GM18867 (cell line): ENCODE measurements around the gene CHCHD6.

Experiments
- ATAC-seq: cut with Tn5 transposase; IDR thresholded peaks from one replicate; pipeline ENCODE4 v1.9.1; 2021; ENCODE audit warnings: mild to moderate bottlenecking, moderate library complexity; ENCODE audit not compliant: unreplicated experiment

CHCHD6 gene

DNA sequence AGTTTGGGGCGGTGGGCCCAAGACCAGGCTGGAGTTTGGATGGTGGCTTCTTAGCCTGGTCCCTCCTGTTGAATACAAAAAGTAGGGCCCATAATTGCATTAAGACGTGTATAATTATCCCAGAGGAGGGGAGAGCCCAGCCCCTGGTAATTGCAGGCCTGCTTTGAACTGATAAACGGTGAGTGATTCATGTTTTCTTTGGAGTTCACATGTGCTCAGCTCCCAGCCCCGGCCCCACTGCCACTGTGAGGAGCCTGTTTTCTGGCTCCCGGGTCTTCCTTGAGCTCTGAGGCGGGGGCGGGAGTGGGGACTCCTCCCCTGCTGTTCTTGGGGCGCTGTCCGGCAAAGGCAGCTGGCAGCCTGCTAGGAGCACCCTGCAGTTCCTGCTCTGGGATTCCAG lies 282.0 kb downstream of the CHCHD6 start:
- no peak for ATAC-seq

DNA sequence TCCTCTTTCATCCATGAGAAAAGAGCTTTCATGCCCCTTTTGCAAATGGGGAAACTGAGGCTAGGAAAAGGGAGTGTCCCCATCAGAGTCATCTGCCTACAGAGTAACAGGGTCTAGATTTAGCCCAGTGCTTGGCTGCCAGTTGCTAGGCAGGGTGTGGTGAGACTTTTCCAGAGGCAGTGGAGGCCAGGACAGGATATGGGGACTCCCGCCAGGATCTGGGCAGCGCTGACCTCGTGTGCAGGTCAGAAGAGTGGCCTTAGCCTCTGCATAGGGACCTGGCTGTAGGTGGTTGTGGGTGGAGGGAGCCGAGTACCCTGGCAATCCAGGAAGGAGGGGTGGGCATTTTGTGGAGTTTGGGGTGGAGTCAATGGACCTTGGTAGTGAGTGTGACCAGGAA lies 283.1 kb downstream of the CHCHD6 start:
- no peak for ATAC-seq

DNA sequence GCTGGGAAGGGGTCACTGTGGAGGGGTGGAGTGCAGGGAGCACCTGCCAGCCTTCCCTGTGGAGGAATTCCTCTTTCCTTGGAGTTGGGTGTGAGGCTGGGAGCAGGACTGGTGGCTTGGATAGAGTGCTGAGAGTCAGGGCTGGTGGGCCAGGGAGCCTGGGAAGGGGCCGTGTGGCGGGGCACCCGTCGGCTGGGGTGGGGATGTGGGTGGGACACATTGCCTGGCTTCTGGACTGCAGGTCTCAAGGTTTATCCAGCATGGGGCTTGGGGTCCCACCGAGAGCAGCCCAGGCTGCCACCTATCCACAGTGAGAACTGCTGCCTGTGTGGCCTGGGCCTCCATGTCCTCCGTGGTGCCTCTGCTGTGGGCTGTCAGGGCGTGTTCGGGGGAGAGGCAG lies 283.6 kb downstream of the CHCHD6 start:
- ATAC-seq = no peak

GRCh38 chr3:126988451-126989021 lies 284.5 kb downstream of the CHCHD6 start:
- ATAC-seq = no peak

DNA sequence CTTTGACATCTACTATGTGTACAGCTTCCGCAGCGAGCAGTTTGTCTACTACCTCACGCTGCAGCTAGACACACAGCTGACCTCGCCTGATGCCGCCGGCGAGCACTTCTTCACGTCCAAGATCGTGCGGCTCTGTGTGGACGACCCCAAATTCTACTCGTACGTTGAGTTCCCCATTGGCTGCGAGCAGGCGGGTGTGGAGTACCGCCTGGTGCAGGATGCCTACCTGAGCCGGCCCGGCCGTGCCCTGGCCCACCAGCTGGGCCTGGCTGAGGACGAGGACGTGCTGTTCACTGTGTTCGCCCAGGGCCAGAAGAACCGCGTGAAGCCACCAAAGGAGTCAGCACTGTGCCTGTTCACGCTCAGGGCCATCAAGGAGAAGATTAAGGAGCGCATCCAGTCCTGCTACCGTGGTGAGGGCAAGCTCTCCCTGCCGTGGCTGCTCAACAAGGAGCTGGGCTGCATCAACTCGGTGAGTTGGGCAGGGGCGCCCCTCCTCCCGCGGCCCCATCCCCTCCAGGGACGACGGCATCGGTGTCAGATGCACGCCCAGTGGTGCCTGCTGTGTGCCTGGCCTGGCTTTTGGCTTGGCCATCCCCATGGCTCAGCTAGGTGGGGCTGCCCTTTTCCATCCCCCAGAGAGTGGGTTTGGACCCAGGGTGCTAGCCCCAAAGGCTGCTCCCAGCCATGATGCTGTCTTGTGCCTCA lies 285.4 kb downstream of the CHCHD6 start:
- ATAC-seq = no peak

GRCh38 chr3:126990024-126990700 lies 286.1 kb downstream of the CHCHD6 start:
- ATAC-seq = no peak

- no peak for ATAC-seq
Measured at GRCh38 chr3:126990890-126991289, 286.9 kb downstream of the CHCHD6 start.

DNA sequence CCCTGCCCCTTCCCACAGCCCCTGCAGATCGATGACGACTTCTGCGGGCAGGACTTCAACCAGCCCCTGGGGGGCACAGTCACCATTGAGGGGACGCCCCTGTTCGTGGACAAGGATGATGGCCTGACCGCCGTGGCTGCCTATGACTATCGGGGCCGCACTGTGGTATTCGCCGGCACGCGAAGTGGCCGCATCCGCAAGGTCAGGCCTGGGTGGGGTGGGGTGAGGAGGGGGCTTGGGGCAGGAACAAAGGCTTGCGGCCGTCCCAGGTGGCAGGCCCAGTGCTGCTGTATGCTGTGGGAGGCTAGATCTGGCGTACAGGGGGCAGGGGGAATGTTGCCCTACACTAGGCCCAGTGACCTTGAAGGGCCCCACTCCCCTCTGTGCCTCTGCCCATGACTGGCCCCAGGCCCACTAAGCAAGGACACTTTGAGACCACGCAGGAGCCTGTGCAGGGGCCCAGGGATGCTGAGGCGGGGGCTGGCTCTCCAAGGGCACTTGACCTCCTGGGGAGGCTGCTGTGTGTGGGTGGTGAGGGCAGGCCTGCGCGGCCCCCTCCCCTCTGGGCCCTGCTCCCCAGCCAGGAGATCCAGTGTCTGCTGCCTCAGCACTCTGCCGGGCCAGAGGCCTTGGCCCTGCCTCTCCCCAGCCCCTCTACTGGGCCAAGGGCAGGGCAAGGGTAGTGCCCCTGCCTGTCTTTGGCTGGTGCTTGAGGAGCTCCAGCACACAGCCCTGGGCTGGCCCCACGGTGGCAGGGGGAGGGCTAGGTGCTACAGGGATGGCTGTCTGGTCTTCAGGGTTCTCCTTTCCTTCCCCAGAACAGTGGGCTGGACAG lies 287.5 kb downstream of the CHCHD6 start:
- ATAC-seq = no peak

DNA sequence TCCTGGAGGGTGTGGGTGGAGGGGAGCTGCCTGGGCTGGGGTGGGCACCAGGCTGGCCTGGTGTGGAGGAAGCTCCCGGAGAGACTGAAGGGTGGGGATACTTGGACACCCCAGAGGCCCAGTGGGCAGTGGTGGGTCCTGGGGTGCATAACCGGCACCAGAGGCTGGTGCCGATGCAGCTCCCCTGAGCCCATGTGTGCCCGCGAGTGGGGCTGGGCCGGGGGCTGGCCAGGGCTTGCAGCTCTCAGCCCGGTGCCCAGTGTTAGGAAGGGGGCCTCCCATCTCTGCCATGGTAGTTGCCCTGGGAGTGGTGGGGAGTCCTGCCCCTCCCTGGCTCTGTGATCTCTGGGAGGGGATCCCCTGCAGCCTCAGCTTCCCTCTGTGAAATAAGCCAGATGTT lies 288.2 kb downstream of the CHCHD6 start:
- ATAC-seq = no peak

GRCh38 chr3:126992776-126993175 lies 288.7 kb downstream of the CHCHD6 start:
- no peak for ATAC-seq

- ATAC-seq = no peak
Measured at GRCh38 chr3:126993436-126993835, 289.4 kb downstream of the CHCHD6 start.

DNA sequence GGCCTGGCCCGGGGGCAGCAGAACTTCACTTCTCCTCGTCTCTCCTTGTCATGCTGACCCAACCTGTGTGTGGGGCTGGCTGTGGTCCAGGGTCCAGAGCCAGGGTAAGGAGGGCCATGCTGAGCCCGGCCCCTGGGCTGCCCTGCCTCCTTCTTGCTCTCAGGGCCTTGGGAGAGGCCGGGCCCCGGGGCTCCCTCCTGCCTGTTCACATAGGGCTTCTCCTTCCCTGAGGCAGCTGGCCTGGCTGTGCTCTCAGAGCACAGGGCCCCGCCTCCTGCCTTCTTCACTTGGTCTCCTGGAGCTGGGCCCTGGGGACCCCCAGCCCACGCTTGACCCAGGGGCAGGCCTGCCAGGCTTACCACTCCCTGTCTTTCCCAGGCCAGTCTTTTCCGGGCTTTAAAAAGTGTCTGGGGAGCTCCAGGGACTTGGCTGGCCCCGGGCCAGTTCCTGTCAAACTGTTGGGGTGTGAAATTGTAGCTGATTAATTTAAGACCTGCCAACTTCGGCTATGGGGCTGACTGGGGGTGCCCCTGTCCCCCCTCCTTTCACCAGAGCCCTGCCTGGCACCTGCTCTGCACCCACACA lies 290.7 kb downstream of the CHCHD6 start:
- no peak for ATAC-seq

DNA sequence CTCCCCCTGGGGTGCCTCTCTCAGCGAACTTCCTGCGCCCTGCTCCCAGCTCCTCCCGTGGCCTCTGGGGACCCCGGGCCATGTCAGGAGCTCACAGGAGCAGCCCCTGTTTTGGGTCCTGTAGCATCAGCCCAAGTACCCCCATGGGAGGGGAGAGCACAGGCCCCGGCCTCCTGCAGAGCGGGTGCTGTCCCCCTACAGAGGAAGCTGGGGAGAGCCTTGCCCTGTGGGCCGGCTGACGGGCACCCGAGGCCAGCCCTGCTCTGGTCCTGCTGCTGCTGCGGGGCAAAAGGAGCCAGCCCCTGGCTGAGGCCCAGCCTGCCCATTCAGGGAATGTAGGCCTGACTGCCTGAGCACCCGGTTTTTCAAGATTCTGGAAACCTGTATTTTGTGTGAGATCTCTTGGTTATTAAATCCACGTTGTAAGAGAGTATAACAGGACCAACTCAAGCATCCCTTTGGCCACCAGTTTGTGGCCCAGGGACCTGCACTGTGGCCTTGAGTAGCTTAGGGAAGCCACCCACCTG lies 291.3 kb downstream of the CHCHD6 start:
- no peak for ATAC-seq

GRCh38 chr3:126995926-126996512 lies 292.0 kb downstream of the CHCHD6 start:
- ATAC-seq = no peak

DNA sequence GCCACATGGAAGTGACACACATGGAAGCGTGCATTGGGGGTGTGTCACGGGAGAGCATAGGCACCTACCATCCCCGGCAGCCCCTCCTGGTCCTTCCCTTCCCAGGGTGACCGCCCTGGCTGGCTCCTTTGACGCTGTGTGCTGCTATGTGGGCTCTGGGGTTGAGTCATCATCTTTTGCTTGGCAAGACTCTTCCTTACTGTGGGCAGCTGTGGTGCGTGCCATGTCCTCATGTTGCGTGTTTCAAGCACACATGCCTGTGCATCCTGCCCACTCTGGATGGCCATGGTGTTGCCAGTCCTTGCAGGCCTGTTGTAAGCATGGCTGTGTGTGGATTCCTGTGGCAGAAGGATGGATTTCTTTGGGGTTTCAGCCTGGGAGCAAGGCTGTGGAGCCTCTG lies 292.9 kb downstream of the CHCHD6 start:
- ATAC-seq = no peak

DNA sequence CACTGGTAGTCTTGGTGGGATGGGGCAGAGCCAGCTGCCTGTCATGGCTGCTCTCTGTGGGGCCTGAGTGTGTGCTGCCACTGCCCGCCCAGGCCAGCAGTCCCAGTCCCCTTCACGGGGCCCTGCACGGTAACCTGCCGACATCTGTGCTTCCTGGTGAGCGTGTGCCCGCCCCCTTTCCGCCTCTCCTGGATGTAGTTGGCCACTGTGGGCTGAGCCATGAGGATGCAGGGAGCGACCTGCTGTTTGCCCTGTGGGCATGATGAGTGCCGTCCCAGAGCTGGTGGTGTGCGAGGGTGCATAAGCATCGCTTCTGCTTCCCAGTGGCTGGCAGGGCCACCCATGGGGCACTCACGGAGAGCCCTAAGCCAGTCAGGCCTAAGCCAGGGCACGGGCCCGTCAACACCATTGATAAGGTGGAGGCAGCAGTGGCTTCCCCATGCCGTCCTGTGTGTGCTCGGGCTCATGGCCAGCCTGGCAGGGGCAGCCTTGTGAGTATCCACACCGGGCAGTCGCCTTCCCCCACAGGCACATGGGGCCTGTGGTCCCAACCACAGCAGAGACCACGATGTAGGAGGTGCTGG lies 293.5 kb downstream of the CHCHD6 start:
- no peak for ATAC-seq

GRCh38 chr3:126998320-126998719 lies 294.3 kb downstream of the CHCHD6 start:
- no peak for ATAC-seq

DNA sequence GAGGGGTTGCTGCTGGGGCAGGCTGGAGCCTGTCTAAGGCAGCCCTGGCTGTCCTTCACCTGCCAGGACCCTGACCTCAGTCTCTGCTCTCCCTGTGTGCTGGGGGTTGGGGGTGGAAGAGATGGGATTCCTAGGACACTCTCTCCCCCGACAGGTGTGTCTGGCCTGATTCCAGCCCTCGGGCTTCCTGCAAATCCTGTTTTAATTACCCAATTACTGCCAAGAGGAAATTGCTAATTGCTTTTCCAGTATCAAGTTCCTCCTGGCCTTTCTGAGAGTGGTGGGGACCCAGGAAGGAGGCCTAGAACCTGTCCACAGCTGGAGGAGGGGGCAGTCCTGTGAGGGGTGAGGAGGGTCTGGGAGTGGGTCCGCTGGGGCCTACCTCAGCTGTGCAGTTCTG lies 294.7 kb downstream of the CHCHD6 start:
- ATAC-seq = no peak

DNA sequence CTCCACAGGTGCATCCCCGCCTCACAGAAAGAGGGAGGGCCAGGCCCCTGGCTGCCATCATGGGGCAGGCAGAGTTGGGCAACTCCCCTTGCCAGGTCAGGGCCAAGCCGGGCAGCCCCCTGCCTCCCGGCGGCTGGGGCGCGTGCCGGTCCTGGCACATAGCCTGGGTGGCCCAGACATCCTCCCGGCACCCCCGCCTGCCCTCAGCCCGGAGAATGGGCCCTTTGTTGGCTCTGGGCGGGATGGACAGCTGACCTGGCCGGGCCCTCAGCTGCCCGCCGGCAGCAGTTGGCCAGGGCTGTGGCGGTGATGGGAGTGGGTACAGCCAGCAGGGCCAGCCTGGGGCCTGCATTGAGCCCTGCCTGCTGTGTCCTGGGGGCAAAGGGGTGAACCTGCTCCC lies 295.3 kb downstream of the CHCHD6 start:
- ATAC-seq = no peak

- ATAC-seq = no peak
Measured at GRCh38 chr3:127000119-127000518, 296.1 kb downstream of the CHCHD6 start.
